ENCODE data around the gene USP3.

DNA sequence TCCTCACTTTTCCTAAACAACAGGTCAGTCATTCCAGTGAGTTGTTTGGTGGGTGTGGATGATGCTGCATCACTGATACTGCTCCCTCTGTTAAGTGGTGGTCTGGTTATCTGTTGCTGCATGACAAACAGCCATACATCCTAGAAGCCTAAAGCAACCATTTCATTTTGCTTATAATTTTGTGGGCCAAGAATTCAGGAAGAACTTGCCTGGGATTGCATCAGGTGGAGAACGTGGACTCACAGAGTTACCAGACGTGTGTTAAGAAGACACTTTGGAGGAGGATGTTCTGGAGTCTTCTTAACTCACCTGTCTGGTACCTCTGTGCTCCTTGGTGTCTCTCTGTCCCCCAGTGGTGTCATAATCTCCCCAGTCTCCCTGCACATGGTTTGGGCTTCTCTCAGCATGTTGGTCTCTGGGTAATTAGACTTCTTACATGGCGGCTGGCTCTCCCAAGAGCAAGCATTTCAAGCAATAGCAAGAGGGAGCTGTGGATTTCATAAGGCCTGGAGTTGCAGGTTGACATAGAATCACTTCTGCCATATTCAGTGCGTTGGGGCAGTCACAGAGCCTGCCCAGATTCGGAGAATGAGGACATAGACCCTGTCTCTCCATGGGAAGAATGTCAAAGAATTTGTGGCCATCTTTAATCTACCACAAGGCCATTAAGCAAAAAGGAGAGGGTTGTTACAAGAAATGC lies 20.1 kb downstream of the USP3 start:
- TF ChIP-seq, protein P1, sequence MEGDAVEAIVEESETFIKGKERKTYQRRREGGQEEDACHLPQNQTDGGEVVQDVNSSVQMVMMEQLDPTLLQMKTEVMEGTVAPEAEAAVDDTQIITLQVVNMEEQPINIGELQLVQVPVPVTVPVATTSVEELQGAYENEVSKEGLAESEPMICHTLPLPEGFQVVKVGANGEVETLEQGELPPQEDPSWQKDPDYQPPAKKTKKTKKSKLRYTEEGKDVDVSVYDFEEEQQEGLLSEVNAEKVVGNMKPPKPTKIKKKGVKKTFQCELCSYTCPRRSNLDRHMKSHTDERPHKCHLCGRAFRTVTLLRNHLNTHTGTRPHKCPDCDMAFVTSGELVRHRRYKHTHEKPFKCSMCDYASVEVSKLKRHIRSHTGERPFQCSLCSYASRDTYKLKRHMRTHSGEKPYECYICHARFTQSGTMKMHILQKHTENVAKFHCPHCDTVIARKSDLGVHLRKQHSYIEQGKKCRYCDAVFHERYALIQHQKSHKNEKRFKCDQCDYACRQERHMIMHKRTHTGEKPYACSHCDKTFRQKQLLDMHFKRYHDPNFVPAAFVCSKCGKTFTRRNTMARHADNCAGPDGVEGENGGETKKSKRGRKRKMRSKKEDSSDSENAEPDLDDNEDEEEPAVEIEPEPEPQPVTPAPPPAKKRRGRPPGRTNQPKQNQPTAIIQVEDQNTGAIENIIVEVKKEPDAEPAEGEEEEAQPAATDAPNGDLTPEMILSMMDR (IDR thresholded peaks at IDR 0.05): no peak
- TF ChIP-seq POLR2A (IDR thresholded peaks at IDR 0.05): no peak

Data from heart left ventricle (tissue), 13 donors.